ENCODE data around the gene FRY.

Gene FRY

GRCh38 chr13:32347651-32348050, 316.1 kb downstream of the FRY start:
- no peak for TF ChIP-seq CTCF (IDR thresholded peaks at IDR 0.05; ENCODE audit: insufficient read depth, low read length, missing control alignments)
- ChIA-PET POLR2A (no interaction called here), CTCF (no interaction called here)
- H3K4me3 ChIP-seq (ENCODE audit: low read depth, low read length) = no peak overlapping the region
- no peak for DNase-seq (ENCODE audit: low read depth, low spot score)

Data from AG04449 (cell line).